Measurements from ENCODE around the gene CKS2. TPM values are rescaled to one million over a fixed set of nuclear protein-coding genes. Genes with fewer than 3 reads are reported as not detected.
"Not testable (repeated sequence)": the region's sequence is repeated elsewhere in the genome, so short reads cannot be mapped to it uniquely, and the experiment has no call there.

The CKS2 gene
- polyA plus RNA-seq (ENCODE audit: insufficient read length in 4 of 4), result 100 to 1,000 TPM in 1 of 4 donors, 10 to 100 TPM in 3; 79.1 to 108 (median 84.9) TPM

GRCh38 chr9:89310475-89311345 lies at the start of gene CKS2:
Gene CKS2 (plus strand): TSS chr9:89311195. CDS start chr9:89311293, 98 bp downstream.
- peak; percentile 100 for DNase-seq (ENCODE audit: low read depth in 4 of 4, low spot score in 3 of 4)

DNA sequence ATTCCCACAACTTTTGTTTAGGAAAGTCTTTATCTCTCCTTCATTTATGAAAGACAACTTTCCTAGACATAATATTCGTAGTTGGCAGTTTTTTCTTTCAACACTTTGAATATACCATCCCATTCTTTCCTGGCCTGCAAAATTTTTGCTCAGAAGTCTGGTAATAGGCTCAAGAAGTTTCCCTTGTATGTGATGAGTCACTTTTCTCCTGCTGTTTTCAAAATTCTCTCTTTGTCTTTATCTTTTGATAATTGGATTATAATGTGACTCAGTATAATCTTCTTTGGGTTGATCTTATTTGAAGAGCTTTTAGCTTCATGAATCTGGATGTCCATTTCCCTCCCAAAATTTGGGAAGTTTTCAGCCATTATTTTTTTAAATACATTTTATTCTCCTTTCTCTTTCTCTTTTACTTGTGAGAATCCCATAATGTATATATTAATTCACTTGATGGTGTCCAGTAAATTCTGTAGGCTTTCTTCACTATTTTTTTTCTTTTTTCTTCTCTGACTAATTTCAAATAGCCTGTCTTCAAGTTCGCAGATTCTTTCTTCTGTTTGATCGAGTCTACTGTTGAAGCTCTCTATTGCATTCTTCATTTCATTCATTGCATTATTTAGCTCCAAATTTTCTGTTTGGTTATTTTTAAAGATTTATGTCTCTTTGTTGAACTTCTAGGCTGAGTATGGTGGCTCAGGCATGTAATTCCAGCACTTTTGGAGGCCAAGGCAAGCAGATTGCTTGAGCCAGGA lies 37.3 kb upstream of the CKS2 start:
- no peak for DNase-seq (ENCODE audit: low read depth in 4 of 4, low spot score in 3 of 4)

DNA sequence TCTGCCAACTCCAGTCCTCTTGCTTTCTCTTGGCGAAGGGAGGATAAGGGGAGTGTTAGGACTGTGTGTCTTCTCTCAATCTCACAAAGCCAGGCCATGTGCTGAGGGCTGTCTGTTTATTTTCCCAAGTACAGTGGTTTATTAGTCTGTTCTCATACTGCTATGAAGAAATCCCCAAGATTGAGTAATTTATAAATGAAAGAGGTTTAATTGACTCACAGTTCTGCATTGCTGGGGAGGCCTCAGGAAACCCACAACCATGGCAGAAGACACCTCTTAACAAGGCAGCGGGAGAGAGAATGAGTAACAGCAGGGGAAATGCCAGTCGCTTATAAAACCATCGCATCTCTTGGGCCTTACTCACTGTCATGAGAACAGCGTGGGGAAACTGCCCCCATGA lies 36.2 kb upstream of the CKS2 start:
- DNase-seq (ENCODE audit: low read depth in 4 of 4, low spot score in 3 of 4), result no peak

DNA sequence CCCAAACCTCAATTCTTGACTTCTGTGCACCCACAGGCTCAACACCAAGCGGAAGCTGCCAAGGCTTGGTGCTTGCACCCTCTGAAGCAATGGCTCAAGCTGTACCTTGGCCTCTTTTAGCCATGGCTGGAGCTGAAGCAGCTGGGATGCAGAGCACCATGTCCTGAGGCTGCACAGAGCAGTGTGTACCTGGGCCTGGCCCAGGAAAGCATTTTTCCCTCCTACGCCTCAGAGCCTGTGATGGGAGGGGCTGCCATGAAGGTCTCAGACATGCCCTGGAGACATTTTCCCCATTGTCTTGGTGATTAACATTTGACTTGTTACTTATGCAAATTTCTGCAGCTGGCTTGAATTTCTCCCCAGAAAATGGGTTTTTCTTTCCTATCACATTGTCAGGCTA lies 35.0 kb upstream of the CKS2 start:
- DNase-seq (ENCODE audit: low read depth in 4 of 4, low spot score in 3 of 4), result not testable (repeated sequence)

DNA sequence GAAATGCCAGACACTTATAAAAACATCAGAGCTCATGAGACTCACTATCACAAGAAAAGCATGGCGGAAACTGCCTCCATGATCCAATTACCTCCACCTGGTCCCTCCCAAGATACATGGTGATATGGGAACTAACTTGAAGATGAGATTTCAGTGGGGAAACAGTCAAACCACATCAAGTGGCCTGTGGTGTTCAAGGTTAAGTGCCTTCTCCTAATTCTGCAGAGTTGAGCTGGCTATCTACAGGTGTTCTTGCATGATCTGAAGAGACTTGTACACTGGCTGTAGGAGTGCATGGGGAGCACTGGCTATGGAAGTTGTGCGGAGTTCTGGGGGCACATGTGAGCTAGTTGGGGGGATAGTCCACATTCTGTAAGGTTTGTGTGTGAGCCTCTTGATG lies 34.0 kb upstream of the CKS2 start:
- no peak for DNase-seq (ENCODE audit: low read depth in 4 of 4, low spot score in 3 of 4)

DNA sequence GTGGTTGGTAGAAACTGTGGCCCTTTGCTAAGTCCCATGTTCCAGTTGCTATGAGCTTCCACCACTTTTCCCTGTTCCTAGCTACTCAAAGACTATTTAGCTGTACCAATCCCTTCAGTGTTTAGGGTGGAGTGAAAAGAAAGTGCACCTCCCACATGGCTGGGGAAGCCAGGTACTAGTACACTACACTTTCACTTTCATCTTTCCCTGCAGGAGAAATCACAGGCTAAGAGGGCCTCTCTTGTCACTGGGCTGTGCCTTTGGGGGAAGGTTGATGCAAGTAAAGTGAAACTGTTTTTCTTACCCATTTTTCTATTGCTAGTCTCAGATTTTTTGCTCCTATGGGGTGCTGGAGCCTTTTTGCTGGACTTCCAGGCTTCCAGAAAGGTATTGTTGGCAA lies 33.5 kb upstream of the CKS2 start:
- no peak for DNase-seq (ENCODE audit: low read depth in 4 of 4, low spot score in 3 of 4)

GRCh38 chr9:89278551-89278950 lies 32.4 kb upstream of the CKS2 start:
- no peak for DNase-seq (ENCODE audit: low read depth in 4 of 4, low spot score in 3 of 4)

GRCh38 chr9:89278997-89279739 lies 31.8 kb upstream of the CKS2 start:
- DNase-seq (ENCODE audit: low read depth in 4 of 4, low spot score in 3 of 4), result peak; percentile 18 to 45 (median 29)

- DNase-seq (ENCODE audit: low read depth in 4 of 4, low spot score in 3 of 4), result no peak
Measured at GRCh38 chr9:89281106-89281505, 29.9 kb upstream of the CKS2 start.

GRCh38 chr9:89282248-89282968 lies 28.6 kb upstream of the CKS2 start:
- not testable (repeated sequence) for DNase-seq (ENCODE audit: low read depth in 4 of 4, low spot score in 3 of 4)

GRCh38 chr9:89284076-89284475 lies 26.9 kb upstream of the CKS2 start:
- no peak for DNase-seq (ENCODE audit: low read depth in 4 of 4, low spot score in 3 of 4)

DNA sequence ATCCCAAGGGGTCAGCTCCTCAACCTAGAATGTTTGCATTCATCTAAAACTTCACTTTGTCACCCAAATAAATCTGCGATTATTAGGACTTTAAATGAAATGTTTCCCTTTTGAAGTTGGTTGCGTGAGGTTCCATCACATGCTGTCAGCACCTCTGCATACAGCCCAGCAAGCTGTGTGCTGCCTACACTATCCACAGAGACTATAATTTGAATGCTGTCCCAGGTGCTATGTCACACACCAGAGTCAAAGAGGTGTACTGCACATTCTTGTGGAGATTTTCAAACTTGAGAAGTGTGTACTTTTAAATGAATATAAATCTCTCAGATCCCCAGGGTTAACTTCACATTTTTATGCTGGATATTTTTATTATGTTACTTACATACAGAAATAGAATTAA lies 19.3 kb upstream of the CKS2 start:
- no peak for DNase-seq (ENCODE audit: low read depth in 4 of 4, low spot score in 3 of 4)

DNA sequence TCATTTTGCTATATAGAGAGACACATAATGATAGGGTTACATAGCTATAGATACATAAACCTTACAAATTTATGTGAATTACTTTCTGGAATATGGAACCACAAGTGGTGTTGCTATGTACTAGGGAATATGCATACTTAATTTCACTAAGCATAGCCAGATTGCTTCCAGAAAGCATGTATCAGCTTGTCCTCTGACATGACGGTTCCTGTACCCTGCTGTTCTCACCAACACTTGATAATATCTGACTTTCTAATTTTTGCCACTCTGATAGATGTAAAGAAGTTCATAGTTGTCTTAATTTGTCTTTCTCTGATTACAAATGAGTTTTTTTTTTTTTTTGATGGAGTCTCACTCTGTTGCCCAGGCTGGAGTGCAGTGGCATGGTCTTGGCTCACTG lies 18.0 kb upstream of the CKS2 start:
- no peak for DNase-seq (ENCODE audit: low read depth in 4 of 4, low spot score in 3 of 4)

DNA sequence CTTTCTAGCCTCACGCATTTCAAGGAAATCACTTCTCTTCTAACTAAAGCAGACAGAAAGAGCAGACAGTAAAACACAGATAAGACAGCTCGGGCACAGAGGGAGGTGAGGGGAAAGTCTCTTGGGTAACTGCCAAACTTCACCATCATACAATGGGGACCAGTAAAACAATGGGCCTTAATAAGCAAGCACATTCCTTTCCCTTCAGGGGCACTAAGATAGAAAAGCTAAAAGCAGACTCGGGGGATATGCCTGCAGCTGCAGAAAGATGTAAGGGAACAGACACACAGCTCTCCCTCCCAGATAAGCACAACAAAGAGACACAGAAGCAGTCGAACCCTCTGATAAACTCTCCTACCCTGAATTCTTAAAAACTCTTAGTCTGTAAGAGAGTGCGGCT lies 15.6 kb upstream of the CKS2 start:
- no peak for DNase-seq (ENCODE audit: low read depth in 4 of 4, low spot score in 3 of 4)

- not testable (repeated sequence) for DNase-seq (ENCODE audit: low read depth in 4 of 4, low spot score in 3 of 4)
Measured at GRCh38 chr9:89301996-89302395, 9.0 kb upstream of the CKS2 start.

DNA sequence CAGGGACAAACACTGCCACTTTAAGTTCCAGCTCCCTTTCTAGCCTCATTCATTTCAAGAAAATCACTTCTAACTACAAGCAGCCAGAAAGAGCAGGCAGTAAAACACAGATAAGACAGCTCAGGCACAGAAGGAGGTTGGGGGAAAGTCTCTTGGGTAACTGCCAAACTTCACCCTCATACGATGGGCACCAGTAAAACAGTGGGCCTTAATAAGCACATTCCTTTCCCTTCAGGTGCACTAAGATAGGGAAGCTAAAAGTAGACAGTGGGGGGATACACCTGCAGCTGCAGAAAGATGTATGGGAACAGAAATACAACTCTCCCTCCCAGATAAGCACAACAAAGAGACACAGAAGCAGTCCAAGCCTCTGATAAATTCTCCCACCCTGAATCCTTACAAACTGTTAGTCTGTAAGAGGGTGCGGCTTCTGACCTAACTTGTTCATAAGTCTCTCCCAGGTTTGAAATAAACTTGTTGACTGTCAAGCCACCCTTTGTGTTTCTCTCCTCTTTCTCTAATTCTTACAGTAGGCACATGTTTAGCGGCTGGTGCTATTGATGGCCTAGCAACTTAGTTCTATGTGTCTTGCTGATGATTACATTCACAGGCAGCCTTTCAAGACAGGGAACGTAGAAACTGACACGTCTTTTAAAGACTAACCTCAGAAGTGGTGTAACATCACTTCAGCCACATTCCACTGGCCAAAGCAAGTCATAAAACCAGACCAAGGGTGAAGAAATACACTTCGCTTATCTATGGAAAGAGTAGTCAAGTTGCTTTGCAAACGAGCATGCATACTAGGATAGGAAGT lies 6.8 kb upstream of the CKS2 start:
- DNase-seq (ENCODE audit: low read depth in 4 of 4, low spot score in 3 of 4), result no peak

DNA sequence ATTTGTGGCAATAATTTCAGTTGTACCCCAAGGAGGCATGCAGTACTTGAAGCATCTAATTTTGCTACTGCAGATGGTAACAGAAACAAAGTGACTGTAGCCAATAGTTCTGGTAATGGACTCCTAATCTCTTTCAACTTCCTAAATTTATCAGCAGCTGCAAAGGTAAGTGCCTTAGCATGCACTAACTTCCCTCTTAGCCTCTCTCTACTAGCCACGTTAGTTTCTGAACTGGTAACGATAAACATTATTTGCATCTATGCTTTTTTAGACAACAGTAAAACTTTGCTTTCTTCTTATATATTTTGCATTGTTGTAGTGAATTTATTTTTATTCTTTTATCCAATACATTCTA lies 6.2 kb upstream of the CKS2 start:
- DNase-seq (ENCODE audit: low read depth in 4 of 4, low spot score in 3 of 4), result no peak

GRCh38 chr9:89305868-89306267 lies 5.1 kb upstream of the CKS2 start:
- DNase-seq (ENCODE audit: low read depth in 4 of 4, low spot score in 3 of 4), result no peak

DNA sequence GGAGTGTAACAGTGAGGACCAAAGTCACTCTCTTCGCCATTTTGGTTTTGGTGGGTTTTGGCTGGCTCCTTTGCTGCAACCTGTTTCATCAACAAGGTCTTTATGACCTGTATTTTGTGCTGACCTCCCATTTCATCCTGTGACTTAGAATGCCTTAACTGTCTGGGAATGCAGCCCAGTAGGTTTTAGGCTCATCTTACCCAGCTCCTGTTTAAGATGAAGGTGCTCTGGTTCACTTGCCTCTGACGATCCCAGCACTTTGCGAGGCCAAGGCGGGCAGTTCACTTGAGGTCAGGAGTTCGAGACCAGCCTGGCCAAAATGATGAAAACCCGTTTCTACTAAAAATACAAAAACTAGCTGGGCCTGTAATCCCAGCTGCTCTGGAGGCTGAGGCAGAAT lies 1.8 kb upstream of the CKS2 start:
- DNase-seq (ENCODE audit: low read depth in 4 of 4, low spot score in 3 of 4), result no peak

All from left renal pelvis (tissue), 4 donors.